HCT116 (cell line): Measurements from ENCODE around the gene GABBR2. TPM values are rescaled to one million over a fixed set of nuclear protein-coding genes. Genes with fewer than 3 reads are reported as not detected.

ENCODE experiments used
- ATAC-seq: fragments of 200-7000 bp; cut with Tn5 transposase; 2 replicates; pipeline ENCODE4 v1.9.1; 2020; ENCODE audit warnings: mild to moderate bottlenecking, moderate library complexity
- BruUV-seq: library from RNA; stranded (reverse); fragments of 400-500 nt; replicated peaks from 2 replicates; lab custom pipeline; 2021; lab: Mats Ljungman, UMichigan
- CTCF ChIA-PET: fragments of 300-600 bp; sonication (Branson Sonifier 250); formaldehyde crosslinking; loops from one replicate; lab custom pipeline; 2021; ENCODE audit warnings: antibody characterized with exemption; lab: Charles Lee
- POLR2A ChIA-PET: fragments of 300-600, 350-600 bp; sonication (Branson Sonifier 250); formaldehyde crosslinking; loops from one replicate; lab custom pipeline; 2021; ENCODE audit warnings: antibody characterized with exemption; lab: Charles Lee
- RAD21 ChIA-PET, 2 experiments: fragments of 300-600 bp; sonication (Branson Sonifier 250); formaldehyde crosslinking; loops; one replicate each; lab custom pipeline; 2023; ENCODE audit warnings: low total read pairs in 2 of 2; ENCODE audit not compliant: uncharacterized antibody in 2 of 2, unreplicated experiment in 2 of 2, low non-redundant PET in 1 of 2; lab: Charles Lee
- DNase-seq: peaks from one replicate; pipeline ENCODE4 v3.0.0-alpha.2; 2010; ENCODE audit warnings: low read depth, low spot score
- H2AFZ ChIP-seq: fragments of 200-600 bp; shearing (Covaris generic), sonication (generic); 2 replicates; pipeline ENCODE4 v1.6.1; 2017; ENCODE audit warnings: low read depth, mixed run types, mixed read lengths, antibody characterized with exemption, low read length; ENCODE audit not compliant: poor library complexity, severe bottlenecking
- H3K27ac ChIP-seq: 2 replicates; pipeline ENCODE4 v1.5.1; 2012; ENCODE audit warnings: low read depth, low read length
- H3K27me3 ChIP-seq: fragments of 200-600 bp; sonication (generic); 2 replicates; pipeline ENCODE4 v1.6.1; 2016; ENCODE audit warnings: mixed run types, low read length, mixed read lengths; ENCODE audit not compliant: insufficient read depth
- H3K36me3 ChIP-seq, 2 experiments: fragments of 200-500 bp in 1 of 2; fragments of 200-600 bp in 1 of 2; sonication (Bioruptor generic) in 1 of 2; sonication (generic) in 1 of 2; 2 replicates each; pipeline versions ENCODE4 v1.5.1 to v1.6.1; 2014 to 2016; ENCODE audit warnings: low read length in 2 of 2, inconsistent platforms in 1 of 2, mixed read lengths in 1 of 2, mixed run types in 1 of 2; ENCODE audit not compliant: insufficient read depth in 2 of 2, control insufficient read depth in 1 of 2
- H3K4me1 ChIP-seq, 2 experiments: fragments of 200-600 bp in 1 of 2; sonication (generic) in 1 of 2; 2 replicates each; pipeline versions ENCODE4 v1.5.1 to v1.6.1; 2012 to 2017; ENCODE audit warnings: low read length in 2 of 2, inconsistent platforms in 1 of 2, mild to moderate bottlenecking in 1 of 2, mixed read lengths in 1 of 2, mixed run types in 1 of 2, moderate library complexity in 1 of 2; ENCODE audit not compliant: insufficient read depth in 2 of 2, control insufficient read depth in 1 of 2
- H3K4me2 ChIP-seq: fragments of 200-600 bp; sonication (generic); 2 replicates; pipeline ENCODE4 v1.6.1; 2017; ENCODE audit warnings: mixed run types, low read length, mixed read lengths
- H3K4me3 ChIP-seq, 2 experiments: fragments of 200-600 bp in 1 of 2; sonication (generic) in 1 of 2; replicated peaks in 1 of 2; 2 replicates each; pipeline ENCODE4 v1.5.1; 2011 to 2016; ENCODE audit warnings: low read length in 2 of 2, control low read depth in 1 of 2, low read depth in 1 of 2, mild to moderate bottlenecking in 1 of 2, mixed read lengths in 1 of 2, mixed run types in 1 of 2
- H3K79me2 ChIP-seq: fragments of 200-600 bp; sonication (generic); 2 replicates; pipeline ENCODE4 v1.6.1; 2017; ENCODE audit warnings: mild to moderate bottlenecking, mixed run types, low read length, moderate library complexity, mixed read lengths; ENCODE audit not compliant: insufficient read depth
- H3K9ac ChIP-seq: fragments of 200-600 bp; sonication (generic); 2 replicates; pipeline ENCODE4 v1.6.1; 2016; ENCODE audit warnings: low read length, mixed read lengths
- H3K9me2 ChIP-seq: fragments of 200-600 bp; sonication (generic), shearing (Covaris generic); 2 replicates; pipeline ENCODE4 v1.6.1; 2017; ENCODE audit warnings: mixed run types, mild to moderate bottlenecking, moderate library complexity; ENCODE audit not compliant: insufficient read depth
- H3K9me3 ChIP-seq, 2 experiments: fragments of 200-500 bp in 1 of 2; fragments of 200-600 bp in 1 of 2; sonication (Bioruptor generic) in 1 of 2; sonication (generic) in 1 of 2; 2 replicates each; pipeline ENCODE4 v1.6.1; 2014 to 2017; ENCODE audit warnings: low read length in 2 of 2, mixed read lengths in 2 of 2, inconsistent platforms in 1 of 2, low read depth in 1 of 2, mild to moderate bottlenecking in 1 of 2, mixed run types in 1 of 2, moderate library complexity in 1 of 2; ENCODE audit not compliant: control insufficient read depth in 1 of 2, insufficient read depth in 1 of 2
- H4K20me1 ChIP-seq: fragments of 200-600 bp; sonication (generic), shearing (Covaris generic); 2 replicates; pipeline ENCODE4 v1.6.1; 2017; ENCODE audit warnings: mixed run types, mild to moderate bottlenecking, moderate library complexity; ENCODE audit not compliant: insufficient read depth
- ATF3 ChIP-seq: IDR thresholded peaks from 2 replicates; pipeline ENCODE4 v1.6.1; 2012
- CBX3 ChIP-seq: IDR thresholded peaks from 2 replicates; pipeline ENCODE4 v1.6.1; 2012; ENCODE audit warnings: low read depth
- EZH2 ChIP-seq: fragments of 200-600 bp; sonication (generic); IDR thresholded peaks from 2 replicates; pipeline ENCODE4 v1.6.1; 2017; ENCODE audit warnings: antibody characterized with exemption, mixed run types
- EZH2phosphoT487 ChIP-seq: fragments of 200-600 bp; IDR thresholded peaks from 2 replicates; pipeline ENCODE4 v1.6.1; 2018; ENCODE audit warnings: antibody characterized with exemption, borderline replicate concordance
- FOSL1 ChIP-seq: IDR thresholded peaks from 2 replicates; pipeline ENCODE4 v1.6.1; 2012; ENCODE audit warnings: low read depth
- JUND ChIP-seq: IDR thresholded peaks from 2 replicates; pipeline ENCODE4 v1.6.1; 2012
- MAX ChIP-seq: IDR thresholded peaks from 2 replicates; pipeline ENCODE4 v1.6.1; 2012
- POLR2A ChIP-seq: IDR thresholded peaks from 2 replicates; pipeline ENCODE4 v1.7.0; 2011; ENCODE audit warnings: borderline replicate concordance; ENCODE audit not compliant: insufficient read depth, insufficient read length; ENCODE audit errors: extremely low read depth
- POLR2AphosphoS5 ChIP-seq: IDR thresholded peaks from 2 replicates; pipeline ENCODE4 v1.6.1; 2011; ENCODE audit warnings: mild to moderate bottlenecking, low read depth, low read length, moderate library complexity
- SIN3A ChIP-seq: IDR thresholded peaks from 2 replicates; pipeline ENCODE4 v1.6.1; 2012; ENCODE audit warnings: low read depth
- SP1 ChIP-seq: IDR thresholded peaks from 2 replicates; pipeline ENCODE4 v1.6.1; 2012; ENCODE audit warnings: low read depth
- SRF ChIP-seq: IDR thresholded peaks from 2 replicates; pipeline ENCODE4 v1.6.1; 2012; ENCODE audit warnings: low read depth
- YY1 ChIP-seq: IDR thresholded peaks from 2 replicates; pipeline ENCODE4 v1.6.1; 2011; ENCODE audit warnings: low read length, low read depth, moderate library complexity, mild to moderate bottlenecking; ENCODE audit not compliant: insufficient replicate concordance; ENCODE audit errors: extremely low read depth
- ZBTB33 ChIP-seq: IDR thresholded peaks from 2 replicates; pipeline ENCODE4 v1.6.1; 2011; ENCODE audit warnings: mild to moderate bottlenecking, low read length, moderate library complexity; ENCODE audit not compliant: insufficient replicate concordance; ENCODE audit errors: extremely low read depth
- ZNF274 ChIP-seq: fragments of 200-500 bp; sonication (Bioruptor generic); IDR thresholded peaks from 2 replicates; pipeline ENCODE4 v1.6.1; 2014; ENCODE audit warnings: mild to moderate bottlenecking, low read depth, low read length, inconsistent platforms
- intact Hi-C: fragments of 100-400 bp; cut with micrococcal nuclease; formaldehyde crosslinking; loops from 2 replicates; pipeline ENCODE4 v1.10.0; 2022
- total RNA-seq: library from RNA; stranded (reverse); gene quantifications from one replicate; pipeline ENCODE4 v1.2.1, GENCODE V29; 2021; ENCODE audit not compliant: unreplicated experiment
- TF ChIP-seq, protein P1 (sequence below), 3 experiments: fragments of 200-600 bp in 1 of 3; sonication (generic) in 1 of 3; IDR thresholded peaks in 2 of 3; conservative IDR thresholded peaks in 1 of 3; 2 replicates each; pipeline ENCODE4 v1.5.1; 2012 to 2017; ENCODE audit warnings: low read depth in 2 of 3, low read length in 2 of 3, antibody characterized with exemption in 1 of 3, borderline replicate concordance in 1 of 3, control low read depth in 1 of 3, mild to moderate bottlenecking in 1 of 3, mixed read lengths in 1 of 3, mixed run types in 1 of 3, moderate library complexity in 1 of 3; ENCODE audit not compliant: insufficient read depth in 1 of 3

GABBR2 gene
- total RNA-seq, 1 experiment from 2014 or later = 0.15 TPM

DNA sequence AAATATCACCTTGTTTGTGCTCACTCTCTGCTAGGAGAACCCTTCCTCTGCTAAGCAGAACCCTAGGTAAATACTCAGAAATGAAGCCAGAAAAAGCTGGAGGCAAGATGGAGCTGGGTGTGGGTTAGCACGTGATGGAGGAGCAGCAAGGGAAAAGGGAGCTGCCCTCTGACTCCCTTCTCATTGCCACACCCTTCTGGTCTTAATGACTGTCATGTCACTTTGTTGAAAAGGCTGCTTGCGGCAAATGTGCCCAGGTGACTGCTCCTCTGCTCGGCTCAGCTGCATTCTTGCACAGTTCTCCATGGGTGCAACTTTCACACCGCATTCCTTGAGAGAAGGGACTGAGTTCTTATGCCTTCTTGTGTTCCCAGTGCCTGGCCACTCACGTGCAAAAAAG, 416.9 kb downstream of the GABBR2 start:
- RAD21 ChIA-PET = no interaction called here
- Histone ChIP-seq H3K27me3 (no peaks in the 10 kb centered on the region), H3K4me2 (no peak overlapping the region), H3K9ac (no peak overlapping the region), H3K9me3 (no peaks in the 10 kb centered on the region), H3K79me2 (no peaks in the 10 kb centered on the region), H3K4me1 (no peaks in the 10 kb centered on the region), H4K20me1 (no peaks in the 10 kb centered on the region), H3K36me3 (no peaks in the 10 kb centered on the region), H2AFZ (no peak overlapping the region), H3K27ac (no peak overlapping the region), H3K4me3 (no peak overlapping the region), H3K9me2 (no peaks in the 10 kb centered on the region)
- ATAC-seq (no peak), DNase-seq (no peak)
- TF ChIP-seq SIN3A (no peak), POLR2AphosphoS5 (no peak), SP1 (no peak), ZBTB33 (no peak), ATF3 (no peak), MAX (no peak), CBX3 (no peak), EZH2phosphoT487 (no peak), JUND (no peak), POLR2A (no peak), FOSL1 (no peak), EZH2 (no peak), YY1 (no peak), SRF (no peak), ZNF274 (no peak)
- TF ChIP-seq, protein P1, sequence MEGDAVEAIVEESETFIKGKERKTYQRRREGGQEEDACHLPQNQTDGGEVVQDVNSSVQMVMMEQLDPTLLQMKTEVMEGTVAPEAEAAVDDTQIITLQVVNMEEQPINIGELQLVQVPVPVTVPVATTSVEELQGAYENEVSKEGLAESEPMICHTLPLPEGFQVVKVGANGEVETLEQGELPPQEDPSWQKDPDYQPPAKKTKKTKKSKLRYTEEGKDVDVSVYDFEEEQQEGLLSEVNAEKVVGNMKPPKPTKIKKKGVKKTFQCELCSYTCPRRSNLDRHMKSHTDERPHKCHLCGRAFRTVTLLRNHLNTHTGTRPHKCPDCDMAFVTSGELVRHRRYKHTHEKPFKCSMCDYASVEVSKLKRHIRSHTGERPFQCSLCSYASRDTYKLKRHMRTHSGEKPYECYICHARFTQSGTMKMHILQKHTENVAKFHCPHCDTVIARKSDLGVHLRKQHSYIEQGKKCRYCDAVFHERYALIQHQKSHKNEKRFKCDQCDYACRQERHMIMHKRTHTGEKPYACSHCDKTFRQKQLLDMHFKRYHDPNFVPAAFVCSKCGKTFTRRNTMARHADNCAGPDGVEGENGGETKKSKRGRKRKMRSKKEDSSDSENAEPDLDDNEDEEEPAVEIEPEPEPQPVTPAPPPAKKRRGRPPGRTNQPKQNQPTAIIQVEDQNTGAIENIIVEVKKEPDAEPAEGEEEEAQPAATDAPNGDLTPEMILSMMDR (IDR thresholded peaks at IDR 0.05 in 2 of 3, conservative IDR thresholded peaks at IDR 0.05 in 1 of 3; ENCODE audit: borderline replicate concordance in 1 of 3, insufficient read depth in 1 of 3, low read depth in 2 of 3, low read length in 2 of 3) = no peak
- intact Hi-C loops = no loop called here
- POLR2A ChIA-PET = no interaction called here
- CTCF ChIA-PET = no interaction called here
- no TSS peak for BruUV-seq
